Activated naive CD4-positive, alpha-beta T cell treated with anti-CD3 and anti-CD28 coated beads, Interleukin-2, amount 50 U/mL, for 24 hours (primary cell): ENCODE data around the gene CHCHD10.

ENCODE experiments used
- H3K27ac Mint-ChIP-seq: one replicate; pipeline ENCODE4 v1.8.0; 2021; ENCODE audit warnings: mild to moderate bottlenecking, mixed read lengths
- H3K27me3 Mint-ChIP-seq: one replicate; pipeline ENCODE4 v1.8.0; 2021; ENCODE audit warnings: mixed read lengths
- H3K36me3 Mint-ChIP-seq: one replicate; pipeline ENCODE4 v1.8.0; 2021; ENCODE audit warnings: mixed read lengths
- H3K4me1 Mint-ChIP-seq: one replicate; pipeline ENCODE4 v1.8.0; 2021; ENCODE audit warnings: mixed read lengths
- H3K4me3 Mint-ChIP-seq: one replicate; pipeline ENCODE4 v1.8.0; 2021; ENCODE audit warnings: mild to moderate bottlenecking, mixed read lengths
- H3K9me3 Mint-ChIP-seq: one replicate; pipeline ENCODE4 v1.8.0; 2021; ENCODE audit warnings: mixed read lengths

Gene CHCHD10

DNA sequence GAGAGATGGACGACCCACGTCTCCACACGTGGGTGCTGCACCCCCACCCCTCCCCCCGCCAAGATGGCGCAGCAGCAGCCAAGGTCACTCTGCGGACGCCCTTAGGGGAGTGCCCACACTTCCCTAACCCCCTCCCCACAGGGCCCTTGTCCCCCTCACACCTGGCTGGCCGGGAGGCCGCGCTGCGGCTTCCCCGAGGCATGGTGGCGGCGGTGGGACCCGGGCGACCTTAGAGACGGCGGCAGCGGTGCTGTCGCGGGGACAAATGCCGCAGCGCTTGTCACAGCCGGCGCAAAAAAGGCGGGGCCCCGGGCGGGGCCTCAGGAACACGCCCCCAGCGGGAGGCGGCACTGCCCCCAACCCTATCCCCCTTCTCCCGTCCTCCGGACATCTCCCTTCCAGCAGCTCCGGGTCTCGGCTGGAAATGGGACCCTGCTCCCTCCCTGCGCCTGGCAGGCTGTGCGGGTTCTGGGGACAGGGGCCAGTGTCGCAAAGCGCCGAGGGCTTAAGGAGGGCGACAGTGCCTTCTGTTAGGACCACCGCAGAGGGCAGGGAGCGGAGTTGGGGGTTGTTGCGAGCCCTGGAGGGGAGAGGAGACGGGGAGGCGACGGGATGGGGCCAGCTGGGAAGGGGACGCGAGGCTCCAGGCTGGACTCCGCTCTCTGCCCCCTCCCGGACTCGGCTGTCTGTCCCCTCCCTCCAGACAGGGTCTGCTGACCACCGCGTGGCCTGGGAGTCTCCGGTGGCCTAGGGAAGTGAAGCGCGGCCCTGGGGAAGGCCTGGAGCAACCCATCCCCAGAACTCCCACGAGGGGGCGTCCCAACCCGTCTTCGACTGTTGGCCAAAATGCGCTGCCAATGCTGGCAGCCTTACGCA is at the start of gene CHCHD10:
TSS of gene CHCHD10 (minus strand) at position 300 of the 876 bp plus-strand sequence. CDS start at position 202, 98 bp downstream.
- Mint-ChIP-seq H3K9me3 (no peaks in the 10 kb centered on the region), H3K27me3 (no peaks in the 10 kb centered on the region), H3K27ac (peak within 1 kb of the TSS; percentile 79), H3K4me1 (peaks cover 45% of the 10 kb centered on the region), H3K4me3 (peak within 1 kb of the TSS; percentile 86), H3K36me3 (no peaks in the 10 kb centered on the region)

DNA sequence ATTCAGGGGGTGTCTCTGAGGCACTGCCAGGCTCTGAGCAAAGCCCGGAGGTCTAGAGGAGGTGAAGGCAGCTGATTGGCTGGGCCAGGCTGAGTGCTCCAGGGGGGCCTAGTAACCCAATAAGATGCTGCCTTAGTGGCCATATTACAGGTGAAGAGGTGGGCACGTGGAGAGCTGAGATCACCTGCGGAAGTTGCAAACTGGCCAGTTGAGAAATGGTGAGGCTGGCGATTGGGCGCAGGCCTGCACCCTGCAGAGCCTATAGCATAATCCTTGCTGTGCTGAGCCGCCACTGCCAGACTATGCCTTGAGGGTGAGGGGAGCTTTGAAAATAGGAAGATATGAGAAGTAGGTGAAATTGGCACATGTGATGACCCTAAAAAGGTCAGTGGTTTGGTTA is 49.4 kb upstream of the CHCHD10 start:
- peaks cover 7% of the 10 kb centered on the region for H3K36me3 Mint-ChIP-seq

DNA sequence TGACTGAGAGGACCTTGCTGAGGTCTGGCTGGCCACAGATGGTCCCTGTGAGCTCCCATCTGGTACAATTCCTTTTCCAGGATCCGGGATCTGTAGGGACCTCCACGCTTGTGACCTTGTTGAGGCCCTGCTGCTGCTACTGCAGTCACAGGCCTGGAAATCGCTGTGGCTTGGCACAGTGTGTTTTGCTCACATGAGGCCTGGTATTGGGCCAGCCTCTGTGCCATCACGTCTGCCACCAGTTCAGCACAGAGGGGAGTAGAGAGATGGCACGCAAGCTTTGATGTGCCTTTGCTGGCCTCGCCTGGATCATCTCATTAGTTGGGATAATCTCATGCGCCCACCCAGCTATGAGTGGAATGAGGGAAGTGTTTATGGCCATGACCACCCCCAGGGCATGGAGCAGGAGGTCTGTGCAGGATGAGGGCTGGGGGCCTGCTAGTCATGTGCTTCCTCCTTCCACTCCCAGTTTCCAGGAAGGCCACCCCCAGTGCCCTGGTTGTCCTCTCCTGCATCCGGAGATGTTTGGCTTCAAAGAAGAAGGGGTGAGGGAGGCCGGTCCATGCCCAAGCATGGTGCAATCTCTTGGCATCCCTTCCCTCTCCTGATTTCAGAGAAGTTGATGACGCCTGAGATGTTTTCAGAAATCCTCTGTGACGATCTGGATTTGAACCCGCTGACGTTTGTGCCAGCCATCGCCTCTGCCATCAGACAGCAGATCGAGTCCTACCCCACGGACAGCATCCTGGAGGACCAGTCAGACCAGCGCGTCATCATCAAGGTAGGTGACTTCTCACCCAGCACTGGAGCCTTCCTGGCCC is 48.6 kb upstream of the CHCHD10 start:
- H3K27me3 Mint-ChIP-seq: no peaks in the 10 kb centered on the region
- no peak overlapping the region for H3K4me3 Mint-ChIP-seq
- no peaks in the 10 kb centered on the region for H3K4me1 Mint-ChIP-seq
- H3K9me3 Mint-ChIP-seq: no peaks in the 10 kb centered on the region
- no peak overlapping the region for H3K27ac Mint-ChIP-seq
- H3K36me3 Mint-ChIP-seq: peaks cover 7% of the 10 kb centered on the region

More for the DNA sequence above, 49.4 kb upstream of the CHCHD10 start:
- Mint-ChIP-seq H3K4me3 (no peak overlapping the region), H3K27me3 (no peaks in the 10 kb centered on the region), H3K27ac (no peak overlapping the region), H3K9me3 (no peaks in the 10 kb centered on the region), H3K4me1 (no peaks in the 10 kb centered on the region)

DNA sequence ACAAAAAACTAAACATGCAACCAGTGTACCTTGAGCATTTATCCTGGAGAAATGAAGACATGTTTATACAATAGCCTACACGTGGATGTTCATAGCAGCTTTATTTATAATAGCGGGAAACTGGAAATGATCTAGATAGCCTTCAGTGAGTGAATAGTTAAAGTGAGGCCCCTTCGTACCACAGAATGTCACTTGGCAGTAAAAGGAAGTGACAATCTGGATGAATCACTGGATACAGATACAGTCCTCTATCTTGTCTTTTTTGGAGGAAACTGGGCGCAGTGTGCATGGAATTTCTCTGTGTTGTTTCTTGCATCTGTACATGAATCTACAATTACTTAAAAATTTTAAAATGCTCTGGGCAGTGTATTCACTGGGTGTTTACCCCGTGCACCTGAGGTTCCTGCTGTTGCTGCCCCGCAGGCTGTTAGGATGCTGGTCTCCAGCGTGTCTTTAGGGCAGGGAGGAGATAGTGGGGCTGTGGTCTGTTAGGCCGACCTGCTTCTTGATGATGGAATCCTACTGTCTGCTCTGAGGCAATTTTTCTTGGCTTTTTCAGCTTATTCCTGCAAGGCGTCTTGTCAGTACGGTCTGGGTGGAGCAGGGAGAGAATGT is 47.9 kb upstream of the CHCHD10 start:
- no peak overlapping the region for H3K4me3 Mint-ChIP-seq
- no peaks in the 10 kb centered on the region for H3K27me3 Mint-ChIP-seq
- no peaks in the 10 kb centered on the region for H3K9me3 Mint-ChIP-seq
- peaks cover 7% of the 10 kb centered on the region for H3K36me3 Mint-ChIP-seq
- no peaks in the 10 kb centered on the region for H3K4me1 Mint-ChIP-seq
- H3K27ac Mint-ChIP-seq: no peak overlapping the region

DNA sequence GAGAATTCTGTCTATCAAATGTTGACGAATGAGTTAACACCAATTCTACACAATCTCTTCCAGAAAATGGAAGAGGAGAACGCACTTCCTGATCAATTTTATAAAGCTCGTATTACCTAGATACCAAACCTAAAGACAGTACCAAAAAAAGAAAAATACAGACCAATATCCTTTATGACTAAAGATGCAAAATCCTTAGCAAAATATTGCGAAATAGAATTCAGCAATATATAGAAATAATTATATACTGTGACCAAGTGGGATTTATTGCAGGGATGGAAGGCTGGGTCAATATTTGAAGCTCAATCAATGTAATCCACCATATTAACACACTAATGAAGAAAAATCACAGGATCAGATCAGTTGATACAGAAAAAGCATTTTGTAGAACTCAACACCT is 44.6 kb upstream of the CHCHD10 start:
- Mint-ChIP-seq H3K4me1 (no peaks in the 10 kb centered on the region), H3K27ac (no peak overlapping the region), H3K36me3 (peaks cover 9% of the 10 kb centered on the region), H3K27me3 (no peaks in the 10 kb centered on the region), H3K4me3 (no peak overlapping the region), H3K9me3 (no peaks in the 10 kb centered on the region)

DNA sequence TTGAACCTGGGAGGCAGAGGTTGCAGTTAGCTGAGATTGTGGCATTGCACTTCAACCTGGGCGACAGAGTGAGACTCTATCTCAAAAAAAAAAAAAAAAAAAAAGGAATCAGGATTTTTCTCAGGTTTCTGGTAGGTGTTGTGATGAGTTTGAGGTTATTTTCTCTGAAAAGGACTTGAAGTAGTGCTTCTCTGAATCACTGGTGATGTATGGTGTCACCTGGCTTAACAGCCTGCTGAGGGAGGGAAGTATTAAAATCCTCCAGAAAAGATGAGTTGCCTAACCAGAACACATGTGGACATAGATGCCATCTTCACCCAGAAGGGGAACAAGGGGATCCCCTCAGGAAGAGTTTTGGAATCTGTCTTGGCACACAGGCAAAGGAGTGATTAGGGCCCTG is 39.1 kb upstream of the CHCHD10 start:
- Mint-ChIP-seq H3K4me1 (no peaks in the 10 kb centered on the region), H3K36me3 (peaks cover 14% of the 10 kb centered on the region), H3K4me3 (no peak overlapping the region)

DNA sequence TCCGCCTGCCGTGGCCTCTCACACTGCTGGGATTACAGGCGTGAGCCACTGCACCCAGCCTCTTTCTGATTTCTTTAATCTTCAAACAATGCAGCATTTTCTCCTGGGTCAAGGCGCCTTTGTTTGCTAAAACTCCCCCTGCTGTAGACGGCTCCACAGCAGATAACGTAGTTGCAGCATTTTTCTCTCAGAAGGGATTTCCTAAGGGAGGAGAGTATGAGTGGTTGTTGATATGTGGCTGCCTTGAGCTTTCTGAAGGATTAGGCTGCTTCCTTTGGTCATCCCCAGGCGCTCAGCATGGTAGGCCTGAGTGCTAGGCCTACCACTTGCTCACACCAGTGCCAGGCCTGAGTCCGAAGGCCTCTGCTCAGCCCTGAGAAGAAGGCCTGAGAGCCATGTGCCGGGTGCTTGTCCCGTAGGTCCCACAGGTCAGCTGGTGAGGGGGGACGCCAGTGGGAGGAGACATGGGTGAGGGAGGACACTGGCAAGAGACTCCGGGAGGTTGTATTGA is 37.1 kb upstream of the CHCHD10 start:
- Mint-ChIP-seq H3K4me1 (no peaks in the 10 kb centered on the region), H3K9me3 (no peaks in the 10 kb centered on the region), H3K4me3 (no peak overlapping the region), H3K27ac (no peak overlapping the region), H3K36me3 (peaks cover 16% of the 10 kb centered on the region), H3K27me3 (no peaks in the 10 kb centered on the region)

More for the DNA sequence above, 39.1 kb upstream of the CHCHD10 start:
- H3K27me3 Mint-ChIP-seq: no peaks in the 10 kb centered on the region
- no peak overlapping the region for H3K27ac Mint-ChIP-seq
- H3K9me3 Mint-ChIP-seq: no peaks in the 10 kb centered on the region

DNA sequence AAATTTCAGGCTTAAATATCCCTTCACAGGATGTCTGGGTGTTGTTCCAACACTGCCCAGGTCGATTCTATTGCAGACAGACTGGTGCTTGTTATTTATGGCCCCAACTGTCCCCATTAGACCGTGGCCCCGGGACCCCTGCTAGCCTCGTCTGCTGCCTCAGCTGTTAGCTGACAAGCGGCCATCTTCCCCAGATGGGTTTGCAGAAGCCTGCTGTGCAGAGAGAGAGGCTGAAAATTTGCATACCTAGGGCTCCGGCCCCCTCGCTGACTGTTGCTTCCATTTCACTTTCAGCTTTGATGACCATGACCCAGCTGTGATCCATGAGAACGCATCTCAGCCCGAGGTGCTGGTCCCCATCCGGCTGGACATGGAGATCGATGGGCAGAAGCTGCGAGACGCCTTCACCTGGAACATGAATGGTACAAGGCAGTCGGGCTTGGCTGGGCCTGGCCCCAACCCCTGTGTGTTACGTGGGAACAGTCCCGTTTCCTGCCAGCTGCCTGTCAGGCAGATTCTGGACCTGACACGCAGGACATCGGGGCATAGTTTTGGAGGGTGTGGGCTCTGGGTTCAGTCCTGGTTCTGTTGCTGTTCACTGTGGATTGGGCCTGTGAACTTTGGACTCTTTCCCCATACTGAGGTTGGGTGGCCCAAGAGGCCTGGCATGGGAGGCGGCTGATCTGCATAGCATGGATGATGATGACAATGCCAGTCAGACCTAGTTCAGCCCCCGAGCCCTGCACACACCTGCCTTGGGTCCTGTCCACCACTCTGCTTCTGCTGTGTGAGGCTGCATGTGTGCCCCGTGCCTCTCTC is 35.4 kb upstream of the CHCHD10 start:
- H3K9me3 Mint-ChIP-seq: no peaks in the 10 kb centered on the region
- H3K4me3 Mint-ChIP-seq: no peak overlapping the region
- no peak overlapping the region for H3K27ac Mint-ChIP-seq
- H3K4me1 Mint-ChIP-seq: no peaks in the 10 kb centered on the region
- H3K27me3 Mint-ChIP-seq: no peaks in the 10 kb centered on the region
- H3K36me3 Mint-ChIP-seq: peaks cover 18% of the 10 kb centered on the region

DNA sequence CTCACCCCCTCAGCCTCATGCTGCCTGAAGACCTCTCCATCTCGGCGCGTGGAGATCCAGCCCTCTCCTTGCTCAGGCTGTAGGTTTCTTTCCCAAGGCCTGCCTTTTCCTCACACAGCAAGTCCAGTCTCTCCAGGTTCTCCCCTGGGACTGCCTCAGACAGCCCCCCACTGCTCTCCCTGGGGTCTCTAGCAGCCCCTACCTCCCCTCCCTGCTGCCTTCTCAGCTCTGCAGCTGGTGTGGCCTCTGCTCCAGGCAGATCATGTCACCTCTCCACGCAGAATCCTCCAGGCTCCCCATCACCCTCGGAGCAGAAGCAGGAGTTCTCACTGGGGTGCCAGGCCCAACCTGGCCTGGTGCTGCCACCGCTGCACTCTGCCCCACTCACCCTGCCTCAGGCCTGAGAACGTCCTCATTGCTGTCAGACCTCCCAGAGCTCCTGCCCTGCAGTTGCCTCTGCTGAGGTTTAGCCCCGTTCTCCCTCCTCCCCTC is 34.2 kb upstream of the CHCHD10 start:
- Mint-ChIP-seq H3K27me3 (no peaks in the 10 kb centered on the region), H3K27ac (no peak overlapping the region)

DNA sequence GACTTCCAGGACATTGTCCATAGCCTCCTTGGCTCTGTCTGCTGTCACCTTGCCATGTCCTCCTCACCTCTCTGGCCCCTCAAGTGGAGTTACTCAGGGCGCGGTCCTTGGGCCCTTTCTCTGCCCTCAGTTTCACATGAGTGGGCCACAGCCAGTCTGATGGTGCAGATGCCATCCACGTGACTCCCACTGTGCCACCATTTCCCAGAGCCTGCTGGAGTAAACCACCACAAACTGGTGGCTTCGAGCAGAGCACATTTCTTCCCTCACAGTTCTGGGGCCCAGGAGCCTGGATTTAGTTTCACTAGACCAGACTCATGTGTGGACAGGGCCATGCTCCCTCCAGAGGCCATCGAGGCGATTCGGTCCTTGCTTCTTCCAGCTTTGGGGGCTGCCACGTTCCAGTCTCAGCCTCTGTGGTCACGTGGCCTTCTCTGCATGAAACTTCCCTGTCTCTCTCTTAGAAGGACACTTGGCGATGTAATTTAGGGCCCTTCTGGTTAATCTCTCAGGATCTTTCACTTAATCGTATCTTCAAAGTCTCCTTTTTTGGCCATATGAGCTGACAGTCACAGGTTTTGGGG is 33.6 kb upstream of the CHCHD10 start:
- Mint-ChIP-seq H3K4me1 (no peaks in the 10 kb centered on the region), H3K4me3 (no peak overlapping the region), H3K27me3 (no peaks in the 10 kb centered on the region), H3K27ac (no peak overlapping the region), H3K36me3 (peaks cover 18% of the 10 kb centered on the region), H3K9me3 (no peaks in the 10 kb centered on the region)

More for the DNA sequence above, 34.2 kb upstream of the CHCHD10 start:
- no peak overlapping the region for H3K4me3 Mint-ChIP-seq
- peaks cover 19% of the 10 kb centered on the region for H3K36me3 Mint-ChIP-seq
- H3K4me1 Mint-ChIP-seq: no peaks in the 10 kb centered on the region
- H3K9me3 Mint-ChIP-seq: no peaks in the 10 kb centered on the region

DNA sequence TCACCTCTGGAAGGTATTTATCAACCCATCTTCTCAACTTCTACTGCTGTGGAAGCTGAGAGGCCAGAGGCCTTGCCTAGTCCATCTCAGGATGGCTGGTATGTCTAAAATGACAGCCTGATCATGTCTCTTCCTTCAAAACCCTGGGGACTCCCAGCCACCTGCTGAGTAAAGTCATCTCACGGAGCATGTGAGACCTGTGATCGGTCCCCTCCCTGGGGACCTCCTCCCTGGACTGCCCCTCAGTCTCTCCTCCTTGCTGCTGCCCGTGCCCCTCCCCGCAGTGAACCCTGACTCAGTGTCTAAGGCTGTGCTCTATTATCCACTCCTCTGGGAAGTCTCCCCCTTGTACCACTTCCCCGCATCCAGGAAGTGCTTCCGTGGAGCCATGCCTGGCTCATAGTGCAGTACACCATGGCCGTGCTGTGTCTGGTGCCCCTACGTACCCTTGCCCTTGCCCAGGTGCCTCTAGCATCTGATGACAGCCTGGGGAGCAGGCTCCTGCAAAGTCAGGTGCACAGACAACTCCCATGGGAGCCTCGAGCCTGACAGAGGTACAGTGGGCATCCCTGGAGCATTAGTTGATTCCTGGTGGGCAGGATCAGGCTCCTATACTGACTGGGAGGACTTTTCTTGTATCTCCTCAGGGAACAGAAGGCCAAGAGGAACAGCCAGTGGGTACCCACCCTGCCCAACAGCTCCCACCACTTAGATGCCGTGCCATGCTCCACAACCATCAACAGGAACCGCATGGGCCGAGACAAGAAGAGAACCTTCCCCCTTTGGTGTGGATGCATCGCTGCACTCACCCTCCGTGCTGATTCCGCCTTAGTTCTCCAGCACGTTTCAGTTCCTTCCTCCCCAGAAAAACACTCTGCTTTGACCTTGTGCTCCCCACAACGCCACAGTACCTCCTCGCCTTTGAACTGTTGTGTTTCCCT is 32.8 kb upstream of the CHCHD10 start:
- H3K36me3 Mint-ChIP-seq: peaks cover 19% of the 10 kb centered on the region
- no peak overlapping the region for H3K4me3 Mint-ChIP-seq
- H3K27ac Mint-ChIP-seq: no peak overlapping the region

DNA sequence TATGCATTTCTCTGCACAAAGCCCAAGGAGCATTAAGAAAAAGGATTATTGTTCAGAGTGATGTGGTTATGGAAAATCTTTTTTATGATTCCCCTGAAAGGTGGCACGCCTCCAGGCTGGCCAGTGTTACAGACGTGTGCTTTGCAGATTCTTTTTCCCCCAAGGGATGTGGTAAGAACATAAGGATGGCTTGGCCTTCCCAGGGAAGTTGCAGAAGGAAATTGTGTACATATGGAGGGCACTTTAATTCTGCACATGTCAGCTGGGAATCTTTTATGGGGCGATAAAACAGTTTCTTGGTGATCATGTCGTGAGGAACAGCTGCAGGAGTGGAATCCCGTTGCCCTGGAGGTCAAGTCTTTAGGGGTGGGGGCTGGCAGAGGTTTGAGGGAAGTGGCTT is 28.7 kb upstream of the CHCHD10 start:
- Mint-ChIP-seq H3K36me3 (peaks cover 10% of the 10 kb centered on the region), H3K9me3 (no peaks in the 10 kb centered on the region), H3K4me3 (no peak overlapping the region), H3K27me3 (no peaks in the 10 kb centered on the region), H3K4me1 (peaks cover 18% of the 10 kb centered on the region), H3K27ac (no peak overlapping the region)

More for the DNA sequence above, 32.8 kb upstream of the CHCHD10 start:
- no peaks in the 10 kb centered on the region for H3K4me1 Mint-ChIP-seq
- no peaks in the 10 kb centered on the region for H3K27me3 Mint-ChIP-seq
- no peaks in the 10 kb centered on the region for H3K9me3 Mint-ChIP-seq

DNA sequence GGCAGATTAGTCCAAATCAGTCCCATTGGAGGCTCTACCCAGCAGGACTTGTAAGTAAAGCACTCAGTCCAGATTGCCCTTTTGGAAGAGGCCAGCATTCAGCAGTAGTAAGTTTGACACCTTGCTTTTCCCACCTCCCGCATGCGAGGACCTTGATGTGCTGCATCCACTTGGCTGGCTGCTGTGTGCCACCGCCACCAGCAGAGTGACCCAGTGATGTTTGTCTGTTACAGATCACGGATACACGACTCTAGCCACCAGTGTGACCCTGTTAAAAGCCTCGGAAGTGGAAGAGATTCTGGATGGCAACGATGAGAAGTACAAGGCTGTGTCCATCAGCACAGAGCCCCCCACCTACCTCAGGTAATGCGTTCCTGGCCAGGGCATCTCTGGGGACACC is 25.6 kb upstream of the CHCHD10 start:
- Mint-ChIP-seq H3K4me1 (peaks cover 32% of the 10 kb centered on the region), H3K9me3 (no peaks in the 10 kb centered on the region), H3K4me3 (no peak overlapping the region), H3K36me3 (peaks cover 6% of the 10 kb centered on the region), H3K27me3 (no peaks in the 10 kb centered on the region), H3K27ac (no peak overlapping the region)
